IMR-90 (cell line): ENCODE measurements around the gene GPR45.

Experiments used
- BHLHE40 ChIP-seq: fragments of 150-350 bp; IDR thresholded peaks from 2 replicates; pipeline ENCODE4 v1.6.1; 2016; ENCODE audit warnings: mild to moderate bottlenecking, low read depth, low read length
- CEBPB ChIP-seq: IDR thresholded peaks from 2 replicates; pipeline ENCODE4 v1.6.1; 2012; ENCODE audit warnings: low read depth, low read length, improper control_type of control experiment
- FOS ChIP-seq: fragments of 150-350 bp; IDR thresholded peaks from 2 replicates; pipeline ENCODE4 v1.6.1; 2016; ENCODE audit warnings: low read depth, low read length
- MAFK ChIP-seq: IDR thresholded peaks from 2 replicates; pipeline ENCODE4 v1.6.1; 2012; ENCODE audit warnings: low read depth, low read length, improper control_type of control experiment
- MXI1 ChIP-seq: IDR thresholded peaks from 2 replicates; pipeline ENCODE4 v1.6.1; 2012; ENCODE audit warnings: low read depth, mild to moderate bottlenecking, low read length, moderate library complexity, borderline replicate concordance
- NFE2L2 ChIP-seq: fragments of 150-350 bp; IDR thresholded peaks from 2 replicates; pipeline ENCODE4 v1.6.1; 2016; ENCODE audit warnings: low read depth, mild to moderate bottlenecking, low read length
- POLR2A ChIP-seq: IDR thresholded peaks from 2 replicates; pipeline ENCODE4 v1.6.1; 2012; ENCODE audit warnings: mild to moderate bottlenecking, low read depth, low read length
- RAD21 ChIP-seq: IDR thresholded peaks from 2 replicates; pipeline ENCODE4 v1.6.1; 2012; ENCODE audit warnings: low read length, improper control_type of control experiment
- RFX5 ChIP-seq: IDR thresholded peaks from 2 replicates; pipeline ENCODE4 v1.8.0; 2012; ENCODE audit warnings: low read depth, mild to moderate bottlenecking, low read length, moderate library complexity
- SMC3 ChIP-seq: fragments of 150-350 bp; IDR thresholded peaks from 2 replicates; pipeline ENCODE4 v1.6.1; 2016; ENCODE audit warnings: low read depth, mild to moderate bottlenecking, antibody characterized with exemption, low read length, moderate library complexity
- USF2 ChIP-seq: fragments of 150-350 bp; IDR thresholded peaks from 2 replicates; pipeline ENCODE4 v1.6.1; 2017; ENCODE audit warnings: mild to moderate bottlenecking, antibody characterized with exemption, low read length, low read depth
- TF ChIP-seq, protein P1 (sequence below): conservative IDR thresholded peaks from 2 replicates; pipeline ENCODE4 v1.5.1; 2012; ENCODE audit warnings: mild to moderate bottlenecking, low read depth, low read length, improper control_type of control experiment
- TF ChIP-seq, protein P2 (sequence below): fragments of 150-350 bp; IDR thresholded peaks from 2 replicates; pipeline ENCODE4 v1.6.1; 2016; ENCODE audit warnings: low read depth, mild to moderate bottlenecking, low read length, moderate library complexity, borderline replicate concordance

DNA sequence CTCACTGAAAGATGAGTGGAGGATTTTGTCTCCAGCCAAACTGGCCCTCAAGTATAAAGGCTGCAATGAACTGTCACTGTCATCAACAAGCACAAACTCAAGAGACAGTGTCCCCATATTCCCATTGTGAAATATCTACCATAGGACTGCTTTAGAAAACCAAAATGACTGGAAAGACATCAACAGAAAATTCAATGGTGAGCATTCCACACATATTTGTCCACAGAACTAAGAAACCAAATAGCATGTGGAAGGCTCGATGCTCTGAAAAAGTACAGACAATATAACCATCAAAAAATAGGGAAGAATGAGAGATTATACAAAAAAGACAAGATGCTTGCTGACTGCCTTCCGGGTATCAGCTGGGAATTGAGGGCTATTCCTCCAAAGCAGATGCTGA is 50.4 kb downstream of the GPR45 start:
- TF ChIP-seq FOS (no peak), POLR2A (no peak), USF2 (no peak), MAFK (no peak), CEBPB (0 out of 2 replicates have a peak, but pooled peaks have one; percentile 6), MXI1 (no peak), BHLHE40 (no peak), RAD21 (no peak), NFE2L2 (no peak), RFX5 (no peak), SMC3 (no peak)
- TF ChIP-seq, protein P1, sequence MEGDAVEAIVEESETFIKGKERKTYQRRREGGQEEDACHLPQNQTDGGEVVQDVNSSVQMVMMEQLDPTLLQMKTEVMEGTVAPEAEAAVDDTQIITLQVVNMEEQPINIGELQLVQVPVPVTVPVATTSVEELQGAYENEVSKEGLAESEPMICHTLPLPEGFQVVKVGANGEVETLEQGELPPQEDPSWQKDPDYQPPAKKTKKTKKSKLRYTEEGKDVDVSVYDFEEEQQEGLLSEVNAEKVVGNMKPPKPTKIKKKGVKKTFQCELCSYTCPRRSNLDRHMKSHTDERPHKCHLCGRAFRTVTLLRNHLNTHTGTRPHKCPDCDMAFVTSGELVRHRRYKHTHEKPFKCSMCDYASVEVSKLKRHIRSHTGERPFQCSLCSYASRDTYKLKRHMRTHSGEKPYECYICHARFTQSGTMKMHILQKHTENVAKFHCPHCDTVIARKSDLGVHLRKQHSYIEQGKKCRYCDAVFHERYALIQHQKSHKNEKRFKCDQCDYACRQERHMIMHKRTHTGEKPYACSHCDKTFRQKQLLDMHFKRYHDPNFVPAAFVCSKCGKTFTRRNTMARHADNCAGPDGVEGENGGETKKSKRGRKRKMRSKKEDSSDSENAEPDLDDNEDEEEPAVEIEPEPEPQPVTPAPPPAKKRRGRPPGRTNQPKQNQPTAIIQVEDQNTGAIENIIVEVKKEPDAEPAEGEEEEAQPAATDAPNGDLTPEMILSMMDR, result no peak
- TF ChIP-seq, protein P2, sequence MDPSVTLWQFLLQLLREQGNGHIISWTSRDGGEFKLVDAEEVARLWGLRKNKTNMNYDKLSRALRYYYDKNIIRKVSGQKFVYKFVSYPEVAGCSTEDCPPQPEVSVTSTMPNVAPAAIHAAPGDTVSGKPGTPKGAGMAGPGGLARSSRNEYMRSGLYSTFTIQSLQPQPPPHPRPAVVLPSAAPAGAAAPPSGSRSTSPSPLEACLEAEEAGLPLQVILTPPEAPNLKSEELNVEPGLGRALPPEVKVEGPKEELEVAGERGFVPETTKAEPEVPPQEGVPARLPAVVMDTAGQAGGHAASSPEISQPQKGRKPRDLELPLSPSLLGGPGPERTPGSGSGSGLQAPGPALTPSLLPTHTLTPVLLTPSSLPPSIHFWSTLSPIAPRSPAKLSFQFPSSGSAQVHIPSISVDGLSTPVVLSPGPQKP, result no peak
